GM20000 (cell line): ENCODE data around the gene FAM107B.

Experiments used
- DNase-seq: peaks from one replicate; pipeline ENCODE4 v3.0.0; 2012; ENCODE audit warnings: low spot score
- CTCF ChIP-seq: IDR thresholded peaks from 2 replicates; pipeline ENCODE4 v1.5.1; 2012; ENCODE audit warnings: mild to moderate bottlenecking, control low read depth; ENCODE audit errors: extremely low read depth, missing control alignments

FAM107B gene

GRCh38 chr10:14539176-14539575 lies 235.5 kb downstream of the FAM107B start:
- no peak for TF ChIP-seq CTCF
- DNase-seq = no peak

GRCh38 chr10:14536241-14537213 lies 238.2 kb downstream of the FAM107B start:
- DNase-seq = peak; percentile 27
- peak; percentile 37 for TF ChIP-seq CTCF

GRCh38 chr10:14535457-14536130 lies 239.1 kb downstream of the FAM107B start:
- no peak for TF ChIP-seq CTCF
- no peak for DNase-seq

- no peak for TF ChIP-seq CTCF
- no peak for DNase-seq
These were observed 240.5 kb downstream of the FAM107B start for GRCh38 chr10:14534152-14534551.

GRCh38 chr10:14533295-14533694 lies 241.4 kb downstream of the FAM107B start:
- TF ChIP-seq CTCF = no peak
- no peak for DNase-seq

- no peak for DNase-seq
- no peak for TF ChIP-seq CTCF
These were observed 242.0 kb downstream of the FAM107B start for GRCh38 chr10:14532473-14533251.
